Activated CD4-positive, alpha-beta T cell treated with anti-CD3 and anti-CD28 coated beads, Interleukin-2, amount 50 U/mL, for 4 hours (primary cell): ENCODE data around the gene CAMK2A.

Experiments used
- DNase-seq, 2 experiments: peaks; one replicate each; pipeline ENCODE4 v3.0.0-alpha.2; 2020

The CAMK2A gene

GRCh38 chr5:150278046-150278730, 11.4 kb downstream of the CAMK2A start:
- DNase-seq, result no peak

- no peak for DNase-seq
These were observed 12.5 kb downstream of the CAMK2A start for GRCh38 chr5:150277043-150277442.

- DNase-seq, result no peak
These were observed 14.8 kb downstream of the CAMK2A start for GRCh38 chr5:150274811-150275210.

- no peak for DNase-seq
These were observed 17.0 kb downstream of the CAMK2A start for GRCh38 chr5:150272531-150272930.

GRCh38 chr5:150271923-150272322, 17.6 kb downstream of the CAMK2A start:
- no peak for DNase-seq

GRCh38 chr5:150271296-150271692, 18.3 kb downstream of the CAMK2A start:
- DNase-seq, result no peak

GRCh38 chr5:150270541-150271295, 18.9 kb downstream of the CAMK2A start:
- DNase-seq, result no peak

- no peak for DNase-seq
These were observed 22.7 kb downstream of the CAMK2A start for GRCh38 chr5:150266871-150267291.

GRCh38 chr5:150265870-150266383, 23.6 kb downstream of the CAMK2A start:
- no peak for DNase-seq

GRCh38 chr5:150264667-150265603, 24.6 kb downstream of the CAMK2A start:
- DNase-seq, result no peak

GRCh38 chr5:150263801-150264621, 25.6 kb downstream of the CAMK2A start:
- DNase-seq, result no peak

- no peak for DNase-seq
These were observed 26.2 kb downstream of the CAMK2A start for GRCh38 chr5:150263375-150263775.

GRCh38 chr5:150262502-150262901, 27.1 kb downstream of the CAMK2A start:
- no peak for DNase-seq

- DNase-seq, result no peak
These were observed 28.3 kb downstream of the CAMK2A start for GRCh38 chr5:150261231-150261630.

- no peak for DNase-seq
These were observed 31.4 kb downstream of the CAMK2A start for GRCh38 chr5:150258130-150258529.

GRCh38 chr5:150257424-150257823, 32.1 kb downstream of the CAMK2A start:
- DNase-seq, result no peak

GRCh38 chr5:150256410-150257064, 33.0 kb downstream of the CAMK2A start:
- no peak for DNase-seq

- DNase-seq, result no peak
These were observed 33.7 kb downstream of the CAMK2A start for GRCh38 chr5:150255659-150256409.

- DNase-seq, result no peak
These were observed 34.8 kb downstream of the CAMK2A start for GRCh38 chr5:150254774-150255173.

GRCh38 chr5:150254363-150254762, 35.2 kb downstream of the CAMK2A start:
- DNase-seq, result no peak
